ENCODE measurements around the gene TMPRSS11B.
"Not testable (repeated sequence)": the region's sequence is repeated elsewhere in the genome, so short reads cannot be mapped to it uniquely, and the experiment has no call there.

Gene TMPRSS11B

DNA sequence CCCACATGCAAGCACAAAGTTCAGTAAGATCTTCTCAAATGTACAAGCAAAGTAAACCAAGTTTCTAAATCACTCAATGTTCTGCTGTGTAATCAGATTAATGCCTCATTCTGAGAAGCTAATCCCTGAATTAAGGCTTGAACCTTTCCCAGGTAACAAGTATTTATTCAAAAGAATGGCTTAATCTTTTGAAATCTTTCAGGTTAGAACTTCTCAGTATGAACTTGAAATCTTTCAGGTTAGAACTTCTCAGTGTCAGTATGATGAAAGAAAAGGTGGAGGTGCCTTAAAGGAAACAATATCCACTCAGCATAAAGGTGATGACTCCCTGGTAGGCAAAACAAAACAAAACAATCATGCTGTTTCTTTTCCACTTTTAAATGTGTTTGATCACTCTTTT, 29.0 kb downstream of the TMPRSS11B start:
- no peak for DNase-seq

DNA sequence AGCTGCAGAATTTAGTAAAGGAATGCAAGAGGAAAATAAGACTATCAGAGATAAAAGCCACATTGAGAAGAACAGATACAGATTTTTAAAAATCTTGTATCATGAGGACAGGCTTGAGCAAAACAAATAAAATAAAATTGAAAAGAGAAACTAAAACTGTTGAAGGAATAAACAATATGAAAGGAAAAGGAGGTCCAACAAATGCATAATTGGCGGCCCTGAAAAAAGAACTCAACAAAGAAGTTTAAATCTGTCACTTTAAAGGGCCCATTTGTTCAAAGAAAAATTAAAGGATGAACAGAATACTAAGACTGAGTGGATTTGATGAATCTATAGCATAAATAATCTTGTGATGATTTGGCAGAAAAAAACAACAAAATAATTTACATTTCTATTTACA, 36.5 kb downstream of the TMPRSS11B start:
- DNase-seq: no peak

DNA sequence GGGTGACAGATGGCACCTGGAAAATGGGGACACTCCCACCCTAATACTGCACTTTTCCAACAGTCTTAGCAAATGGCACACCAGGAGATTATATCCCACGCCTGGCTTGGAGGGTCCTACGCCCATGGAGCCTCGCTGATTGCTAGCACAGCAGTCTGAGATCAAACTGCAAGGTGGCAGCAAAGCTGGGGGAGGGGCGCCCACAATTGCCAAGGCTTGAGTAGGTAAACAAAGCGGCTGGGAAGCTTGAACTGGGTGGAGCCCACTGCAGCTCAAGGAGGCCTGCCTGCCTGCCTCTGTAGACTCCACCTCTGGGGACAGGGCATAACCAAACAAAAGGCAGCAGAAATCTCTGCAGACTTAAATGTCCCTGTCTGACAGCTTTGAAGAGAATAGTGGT, 51.2 kb downstream of the TMPRSS11B start:
- DNase-seq: not testable (repeated sequence)

DNA sequence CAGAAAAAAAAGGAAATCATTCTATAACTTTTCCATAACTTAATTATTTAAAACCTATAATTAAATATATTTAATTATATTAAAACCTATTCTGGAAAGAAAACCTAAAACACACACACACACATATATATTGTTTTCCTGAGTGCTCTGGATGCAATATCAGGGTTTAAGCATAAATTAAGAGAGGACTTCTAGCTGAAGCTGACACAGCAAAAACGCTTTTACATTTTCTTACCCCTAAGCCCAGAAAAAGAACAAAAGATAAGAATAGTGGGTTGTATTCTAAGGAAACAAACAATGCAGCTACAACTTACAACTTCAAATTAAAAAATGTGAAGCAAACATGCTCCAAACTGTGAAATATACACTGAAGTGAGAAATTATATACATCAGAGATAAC, 52.3 kb downstream of the TMPRSS11B start:
- no peak for DNase-seq

DNA sequence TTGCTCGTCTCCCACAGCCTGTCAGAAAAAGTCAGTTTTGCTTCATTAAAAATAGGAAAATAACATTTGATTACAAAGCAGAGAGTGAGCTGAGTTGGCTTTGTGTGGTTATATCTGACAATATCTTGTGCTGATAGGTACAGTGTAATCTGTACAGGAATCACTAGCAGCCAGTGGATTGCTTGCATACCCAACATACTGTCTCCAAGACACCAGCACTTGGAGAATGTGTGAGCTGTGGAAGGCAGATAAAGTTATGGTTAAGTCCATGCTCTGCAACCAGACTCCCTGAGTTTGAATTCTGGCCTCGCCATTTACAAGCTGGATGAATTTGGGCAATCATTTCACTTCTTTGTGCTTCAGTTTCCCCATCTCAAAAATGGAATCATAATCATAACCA, 58.3 kb downstream of the TMPRSS11B start:
- DNase-seq: no peak

DNA sequence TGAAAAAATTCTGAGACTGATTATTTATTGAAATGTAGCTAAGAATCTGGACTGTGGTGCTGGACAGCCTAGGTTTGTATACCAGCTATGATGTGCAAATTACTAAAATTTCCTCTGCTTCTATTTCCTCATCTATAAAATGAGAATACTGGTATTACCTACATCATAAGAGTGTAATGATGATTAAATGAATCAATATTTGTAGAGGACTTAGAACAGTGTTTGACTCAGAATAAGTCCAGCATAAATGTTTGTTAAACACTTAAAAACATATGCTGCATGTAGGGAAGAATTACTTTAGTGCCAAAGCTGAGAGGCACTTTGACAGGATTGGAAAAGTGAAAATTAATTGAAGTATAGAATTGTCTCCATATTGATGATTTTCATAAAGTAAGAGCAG, 60.6 kb downstream of the TMPRSS11B start:
- no peak for DNase-seq

DNA sequence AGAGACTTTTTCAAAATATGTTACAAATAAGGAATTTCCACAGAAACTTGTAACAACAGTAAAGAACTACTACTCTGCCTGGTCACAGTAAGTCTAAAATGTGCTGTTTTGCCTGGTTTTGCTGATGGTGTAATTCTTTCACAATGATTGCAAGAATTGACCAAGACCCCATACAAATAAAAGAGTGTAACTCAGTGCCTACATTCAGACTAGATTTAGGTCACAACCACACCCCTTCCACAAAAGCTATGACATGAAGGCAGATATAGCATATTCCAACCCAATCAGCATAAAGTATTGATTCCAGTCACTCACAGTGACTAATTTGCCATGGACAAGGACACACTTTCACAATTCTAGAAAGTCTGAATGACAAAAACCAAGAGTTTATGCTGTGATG, 62.1 kb downstream of the TMPRSS11B start:
- DNase-seq: no peak

DNA sequence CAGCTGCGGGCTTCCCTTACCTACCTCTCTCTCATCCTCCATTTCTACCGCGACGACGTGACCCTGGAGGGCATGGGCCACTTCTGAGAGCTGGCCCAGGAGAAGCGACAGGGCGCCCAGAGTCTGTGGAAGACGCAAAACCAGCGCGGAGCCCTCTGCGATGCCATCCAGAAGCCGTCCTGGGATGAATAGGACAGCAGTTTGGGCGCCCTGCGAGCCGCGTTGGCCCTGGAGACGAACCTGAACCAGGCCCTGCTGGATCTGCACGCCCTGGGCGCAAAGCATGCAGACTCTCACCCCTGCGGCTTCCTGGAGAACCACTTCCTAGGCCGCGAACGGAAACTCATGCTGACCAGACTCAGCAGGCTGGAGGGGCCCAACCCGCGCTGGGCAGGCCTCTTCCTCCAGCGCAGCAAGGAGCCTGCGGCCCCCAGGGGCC, 63.1 kb downstream of the TMPRSS11B start:
- DNase-seq: no peak

DNA sequence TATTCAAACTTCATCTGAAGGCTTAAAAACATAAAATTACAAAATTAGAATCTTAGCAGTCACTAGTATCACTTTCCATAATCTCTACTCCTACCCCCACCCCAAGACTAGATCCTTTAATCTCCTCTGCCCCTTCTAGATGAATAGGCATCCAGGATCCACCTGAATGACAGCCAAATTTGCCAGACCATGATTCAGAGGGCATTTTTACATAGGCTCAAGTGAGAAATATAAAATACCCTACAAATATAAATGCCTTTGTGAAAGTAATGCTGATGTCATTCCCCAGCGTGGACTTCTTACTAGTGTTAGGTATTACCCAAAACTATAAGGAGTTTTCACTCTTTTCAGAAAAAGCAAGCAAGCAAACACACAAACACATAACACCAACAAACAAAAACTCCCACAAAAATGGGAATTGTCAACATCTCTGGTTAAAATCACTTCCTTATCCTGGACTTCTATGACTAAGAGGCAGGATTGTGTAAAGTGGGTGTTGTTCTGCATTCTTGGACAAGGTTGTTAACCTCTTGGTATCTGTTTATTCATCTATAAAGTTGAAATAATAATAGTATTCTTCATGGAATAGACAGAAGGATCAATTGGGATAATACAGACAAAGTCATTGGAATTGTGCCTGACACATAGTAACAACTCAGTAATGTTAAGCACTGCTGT, 64.5 kb downstream of the TMPRSS11B start:
- no peak for DNase-seq

DNA sequence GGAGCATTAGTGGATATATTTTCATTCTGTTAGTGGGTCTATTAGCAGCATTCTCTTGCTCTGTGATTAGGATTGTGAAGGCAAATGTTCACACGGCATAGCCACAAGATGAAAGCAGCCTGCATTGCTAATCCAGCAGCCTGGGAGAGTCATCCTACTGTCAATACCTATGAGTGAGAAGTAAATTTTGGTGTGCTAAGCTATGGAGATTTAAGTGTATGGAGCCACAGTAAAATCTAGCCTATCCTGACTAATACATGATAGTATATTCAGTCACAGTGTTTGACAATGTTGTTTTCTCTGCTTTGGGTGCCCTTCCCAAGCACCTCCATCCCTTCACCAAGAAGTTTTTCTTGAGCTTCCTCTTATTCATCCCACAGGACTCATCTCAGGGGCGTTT, 68.6 kb downstream of the TMPRSS11B start:
- DNase-seq: no peak

All from activated CD4-positive, alpha-beta T cell treated with anti-CD3 and anti-CD28 coated beads for 1 hour (primary cell).